ENCODE data around the gene TBXAS1.

DNA sequence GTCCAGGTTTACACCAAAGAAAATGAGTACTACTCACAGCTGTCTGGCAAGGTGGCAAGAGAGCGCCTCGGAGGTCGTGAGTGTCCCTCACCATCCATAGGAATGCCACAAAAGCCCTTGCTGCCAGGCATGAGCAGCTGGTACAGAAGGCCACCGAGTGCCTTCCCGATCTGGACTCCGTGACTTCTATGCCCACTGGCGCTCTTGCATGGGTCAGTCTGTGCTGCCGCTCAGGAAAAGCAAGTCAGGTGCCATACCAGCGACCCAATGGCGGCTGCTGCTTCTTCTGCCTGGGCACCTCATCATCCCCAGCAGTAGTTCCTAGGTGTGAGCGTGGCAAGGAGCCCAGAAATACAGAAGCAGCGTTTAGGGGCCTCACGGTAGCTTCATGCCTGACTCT lies 11.7 kb downstream of the TBXAS1 start:
- TF ChIP-seq, protein P1, sequence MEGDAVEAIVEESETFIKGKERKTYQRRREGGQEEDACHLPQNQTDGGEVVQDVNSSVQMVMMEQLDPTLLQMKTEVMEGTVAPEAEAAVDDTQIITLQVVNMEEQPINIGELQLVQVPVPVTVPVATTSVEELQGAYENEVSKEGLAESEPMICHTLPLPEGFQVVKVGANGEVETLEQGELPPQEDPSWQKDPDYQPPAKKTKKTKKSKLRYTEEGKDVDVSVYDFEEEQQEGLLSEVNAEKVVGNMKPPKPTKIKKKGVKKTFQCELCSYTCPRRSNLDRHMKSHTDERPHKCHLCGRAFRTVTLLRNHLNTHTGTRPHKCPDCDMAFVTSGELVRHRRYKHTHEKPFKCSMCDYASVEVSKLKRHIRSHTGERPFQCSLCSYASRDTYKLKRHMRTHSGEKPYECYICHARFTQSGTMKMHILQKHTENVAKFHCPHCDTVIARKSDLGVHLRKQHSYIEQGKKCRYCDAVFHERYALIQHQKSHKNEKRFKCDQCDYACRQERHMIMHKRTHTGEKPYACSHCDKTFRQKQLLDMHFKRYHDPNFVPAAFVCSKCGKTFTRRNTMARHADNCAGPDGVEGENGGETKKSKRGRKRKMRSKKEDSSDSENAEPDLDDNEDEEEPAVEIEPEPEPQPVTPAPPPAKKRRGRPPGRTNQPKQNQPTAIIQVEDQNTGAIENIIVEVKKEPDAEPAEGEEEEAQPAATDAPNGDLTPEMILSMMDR (conservative IDR thresholded peaks at IDR 0.05; ENCODE audit: low read length), result no peak
- no peak for TF ChIP-seq EZH2phosphoT487 (IDR thresholded peaks at IDR 0.05; ENCODE audit: borderline replicate concordance, low read depth, low read length)
